H1 (cell line): ENCODE data around the gene TAF1D. TPM values are rescaled to one million over a fixed set of nuclear protein-coding genes. Genes with fewer than 3 reads are reported as not detected.

ENCODE experiments used
- CBX8 ChIP-seq: fragments of 300-800, 300-1000 bp; sonication (generic); IDR thresholded peaks from 2 replicates; pipeline ENCODE4 v1.7.1; 2016; ENCODE audit warnings: low read depth, low read length, borderline replicate concordance
- POLR2AphosphoS5 ChIP-seq: IDR thresholded peaks from 2 replicates; pipeline ENCODE4 v1.6.1; 2011; ENCODE audit warnings: low read depth, low read length
- SIX5 ChIP-seq: IDR thresholded peaks from 2 replicates; pipeline ENCODE4 v1.6.1; 2011; ENCODE audit warnings: mild to moderate bottlenecking, low read depth, low read length
- polyA plus RNA-seq, 7 experiments: library from polyadenylated mRNA; depleted of rRNA in 3 of 7; stranded (reverse) in 5 of 7; unstranded in 2 of 7; fragments of >200 nt in 5 of 7; fragments of 200-250 nt in 2 of 7; gene quantifications; 1 replicate in 5 of 7; 2 replicates in 1 of 7; 4 replicates in 1 of 7; pipeline versions ENCODE4 v1.2.1 to v1.2.3, GENCODE V29; 2011 to 2013; ENCODE audit warnings: missing spikeins in 2 of 7, mixed read lengths in 2 of 7
- total RNA-seq: library from RNA; stranded (reverse); fragmentation: NEBNext Ultra II Directional; extraction: Animal tissue kit (Norgen Biotek cat#: 25700); gene quantifications from 2 replicates; pipeline ENCODE4 v1.2.1, GENCODE V29; 2021

TAF1D gene
- total and polyA plus RNA-seq, 2 of the 8 experiments (the other 6 are each of a cell fraction or from before 2014, with no cell fraction given), result 64.7 to 212 TPM

- TF ChIP-seq POLR2AphosphoS5, result no peak
- TF ChIP-seq SIX5, result no peak
- TF ChIP-seq CBX8, result no peak
These were observed 30.8 kb upstream of the TAF1D start (continued) for GRCh38 chr11:93772123-93772522.
